ENCODE data around the gene NACC2. TPM values are rescaled to one million over a fixed set of nuclear protein-coding genes. Genes with fewer than 3 reads are reported as not detected.
A peak's percentile ranks its signal among the peaks of the same experiment; 100 is the strongest.

The NACC2 gene
- total and polyA plus RNA-seq, 2 of the 8 experiments (the other 6 are each of a cell fraction or from before 2014, with no cell fraction given) = 8.3 to 14.0 TPM

- H2AK5ac ChIP-seq (ENCODE audit: low read depth, low read length) = peak overlapping the region; percentile 14; the same call in 1 of the 2 replicates
- no peak overlapping the region for H2BK120ac ChIP-seq (replicated peaks; ENCODE audit: low read depth, low read length)
- no peak overlapping the region for H3K4me2 ChIP-seq (ENCODE audit: insufficient read depth in 1 of 2, low read depth in 2 of 2, low read length in 2 of 2)
- H2BK15ac ChIP-seq (ENCODE audit: low read length) = 0 out of 2 replicates have a peak overlapping the region, but pooled peaks have one; percentile 81
- H3K56ac ChIP-seq (replicated peaks; ENCODE audit: insufficient read length, low read depth, low read length) = no peak overlapping the region
- H2BK20ac ChIP-seq (ENCODE audit: low read length) = no peak overlapping the region
- H4K20me1 ChIP-seq (replicated peaks in 1 of 2; ENCODE audit: control insufficient read depth in 1 of 2, insufficient read depth in 2 of 2, low read length in 2 of 2) = no peaks in the 10 kb centered on the region
- 95% methylated on average over 20 of the region's 20 CpGs; no CpG with 5 or more reads in 1 of the 2 experiments for WGBS, 2 experiments (ENCODE audit: extremely low coverage in 1 of 2, insufficient coverage in 1 of 2, insufficient read length in 1 of 2, insufficient replicate concordance in 2 of 2, low coverage in 1 of 2, low lambda C conversion rate in 2 of 2, missing lambda C conversion rate in 1 of 2)
- H3K18ac ChIP-seq (ENCODE audit: extremely low read depth, low read length) = peak overlapping the region; percentile 48
- no peak overlapping the region; a peak in 1 of 7 replicates for H3K9ac ChIP-seq (replicated peaks in 1 of 4; ENCODE audit: extremely low read depth in 1 of 4, low read depth in 3 of 4, low read length in 3 of 4)
- H3K79me2 ChIP-seq (ENCODE audit: control insufficient read depth in 1 of 2, insufficient read depth in 2 of 2, low read length in 2 of 2) = no peaks in the 10 kb centered on the region
- H3K9me3 ChIP-seq (ENCODE audit: insufficient read depth in 2 of 2, low read depth in 1 of 2, low read length in 1 of 2) = no peaks in the 10 kb centered on the region
- H4K91ac ChIP-seq (replicated peaks; ENCODE audit: insufficient read length, low read length) = peak overlapping the region; percentile 86
- H3K23ac ChIP-seq (ENCODE audit: insufficient read length) = no peak overlapping the region
- H2AFZ ChIP-seq (ENCODE audit: low read length) = no peak overlapping the region
- no peak overlapping the region for H3K4ac ChIP-seq (replicated peaks; ENCODE audit: insufficient read length, low read depth, low read length)
- ChIA-PET POLR2A (ENCODE audit: partially characterized antibody) (interaction anchor here (1.0 to 2.6 kb wide), 3 partner anchors 8 to 128 kb away, joined by 3 to 11 read pairs (median 9); no protein-coding TSS in a partner anchor), CTCF (ENCODE audit: partially characterized antibody) (interaction anchor here (0.5 to 2.3 kb wide), 6 partner anchors 9 to 330 kb away, joined by 3 to 9 read pairs (median 4); no protein-coding TSS in a partner anchor)
- FAIRE-seq (no peak), DNase-seq (ENCODE audit: low read depth in 1 of 2, low spot score in 2 of 2) (no peak)
- no peaks in the 10 kb centered on the region for H3K27me3 ChIP-seq (replicated peaks in 1 of 4; ENCODE audit: control insufficient read depth in 3 of 4, extremely low read depth in 1 of 4, insufficient read depth in 3 of 4, low read length in 3 of 4)
- H3K4me3 ChIP-seq (ENCODE audit: extremely low read depth in 1 of 4, insufficient read depth in 2 of 4, low read depth in 3 of 4, low read length in 4 of 4) = no peak overlapping the region
- H3K4me1 ChIP-seq (replicated peaks in 1 of 4; ENCODE audit: control insufficient read depth in 3 of 4, insufficient read depth in 4 of 4, low read length in 3 of 4) = peaks cover 9 to 34% (median 27%) of the 10 kb centered on the region in 4 experiments
- no peak for TF ChIP-seq NANOG (IDR thresholded peaks at IDR 0.05; ENCODE audit: insufficient read depth, low read depth, low read length, poor library complexity, severe bottlenecking)
- H2BK5ac ChIP-seq (ENCODE audit: low read depth, low read length) = peak overlapping the region; percentile 52; the same call in 1 of the 2 replicates
- H4K8ac ChIP-seq (ENCODE audit: extremely low read depth, insufficient read depth, low read length) = no peak overlapping the region
- no peaks in the 10 kb centered on the region for H3K79me1 ChIP-seq (ENCODE audit: low read depth, low read length)
- peak overlapping the region; percentile 97; the same call in 1 of the 2 replicates for H2BK12ac ChIP-seq (ENCODE audit: low read depth, low read length)
- no peak overlapping the region for H4K5ac ChIP-seq (ENCODE audit: insufficient read length, low read depth, low read length)
- no peak overlapping the region for H3K27ac ChIP-seq (ENCODE audit: low read depth, low read length)
- no peak overlapping the region for H3K14ac ChIP-seq (ENCODE audit: insufficient read length)
- no peaks in the 10 kb centered on the region; the same call in 1 of the 2 replicates for H3K23me2 ChIP-seq (ENCODE audit: low read depth, low read length)
- H3K36me3 ChIP-seq (ENCODE audit: control insufficient read depth in 2 of 4, insufficient read depth in 4 of 4, low read length in 3 of 4) = no peaks in the 10 kb centered on the region
Observed at GRCh38 chr9:135994501-135995192, 100.4 kb downstream of the NACC2 start.
